RWPE1 (cell line): Measurements from ENCODE around the gene TNFAIP1.
A peak's percentile ranks its signal among the peaks of the same experiment; 100 is the strongest.

Experiments used
- CTCF ChIA-PET: fragments of 350-600 bp; sonication (Branson Sonifier 250); formaldehyde crosslinking; extraction: SDS; loops from one replicate; lab custom pipeline; 2021; lab: Yijun Ruan, JAX
- POLR2A ChIA-PET: fragments of 400-600 bp; formaldehyde crosslinking; extraction: SDS; loops from one replicate; lab custom pipeline; 2020; ENCODE audit warnings: antibody characterized with exemption; ENCODE audit not compliant: low non-redundant PET; lab: Yijun Ruan, JAX
- DNase-seq: peaks from one replicate; pipeline ENCODE4 v3.0.0; 2012; ENCODE audit warnings: low spot score
- H3K27ac ChIP-seq: fragments of 450-650 bp; 2 replicates; pipeline ENCODE4 v1.5.1; 2017
- CTCF ChIP-seq: fragments of 450-650 bp; conservative IDR thresholded peaks from 2 replicates; pipeline ENCODE4 v1.5.1; 2017; ENCODE audit warnings: low read depth, mild to moderate bottlenecking

Gene TNFAIP1

DNA sequence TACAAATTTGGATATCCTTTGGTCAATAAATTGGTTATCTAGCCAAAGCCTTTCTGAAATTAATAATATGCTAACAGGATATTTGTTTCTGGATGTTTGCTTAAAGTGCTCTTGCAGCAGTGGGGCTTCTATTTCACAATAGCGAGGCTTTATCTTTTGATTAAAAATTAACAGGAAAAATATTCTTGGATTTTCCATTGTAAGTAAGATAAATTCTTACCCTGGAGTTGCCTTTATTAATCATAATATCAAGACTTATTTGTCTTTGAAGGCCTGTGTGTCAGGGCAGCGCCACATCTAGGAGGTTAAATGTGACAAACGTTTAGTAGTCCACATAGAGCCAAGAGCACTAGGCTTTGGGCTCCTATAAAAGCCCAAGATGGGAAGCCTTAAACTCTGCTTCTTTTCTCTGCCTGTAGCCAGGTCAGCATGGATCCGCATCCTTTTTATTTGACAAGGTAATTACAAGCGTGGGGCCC lies 11.3 kb upstream of the TNFAIP1 start:
- CTCF ChIA-PET: interaction anchor here (0.7 kb wide), 1 partner anchor 98 kb away, joined by 3 read pairs; no protein-coding TSS in a partner anchor
- DNase-seq: no peak
- no peak overlapping the region for H3K27ac ChIP-seq
- no peak for TF ChIP-seq CTCF
- POLR2A ChIA-PET: no interaction called here

- ChIA-PET POLR2A (interaction anchor here (0.6 kb wide), 1 partner anchor 14 kb away, joined by 5 read pairs; no protein-coding TSS in a partner anchor), CTCF (interaction anchor here (1.1 kb wide), 1 partner anchor 92 kb away, joined by 3 read pairs; no protein-coding TSS in a partner anchor)
- no peak for DNase-seq
- no peak for TF ChIP-seq CTCF
- no peak overlapping the region for H3K27ac ChIP-seq
These were observed 10.8 kb upstream of the TNFAIP1 start for GRCh38 chr17:28324781-28325180.

GRCh38 chr17:28325211-28325610 lies 10.3 kb upstream of the TNFAIP1 start:
- TF ChIP-seq CTCF: no peak
- ChIA-PET CTCF (interaction anchor here (1.1 kb wide), 1 partner anchor 92 kb away, joined by 3 read pairs; no protein-coding TSS in a partner anchor), POLR2A (interaction anchor here (0.6 kb wide), 1 partner anchor 14 kb away, joined by 5 read pairs; no protein-coding TSS in a partner anchor)
- no peak overlapping the region for H3K27ac ChIP-seq
- no peak for DNase-seq

DNA sequence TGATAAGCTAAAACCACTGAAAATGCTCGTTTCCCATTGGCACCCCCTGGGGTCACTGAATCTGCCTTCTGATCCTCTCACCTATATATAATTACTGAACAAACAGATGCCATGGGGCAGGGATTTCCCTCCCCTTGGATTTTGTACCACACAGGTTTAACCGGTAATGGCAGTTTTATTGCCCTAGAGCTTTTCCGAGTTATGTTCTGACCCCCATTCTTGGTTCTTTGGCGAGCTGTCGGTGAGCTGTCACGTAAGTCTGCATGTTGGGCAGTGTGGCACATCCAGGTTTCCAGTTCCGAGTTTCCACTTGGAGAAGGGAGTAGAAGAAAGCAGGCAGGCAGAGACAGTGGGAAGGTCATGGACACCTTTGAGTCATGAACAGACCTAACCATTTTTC lies 9.4 kb upstream of the TNFAIP1 start:
- no peak for TF ChIP-seq CTCF
- ChIA-PET POLR2A (no interaction called here), CTCF (interaction anchor here (0.8 to 1.1 kb wide), 3 partner anchors 48 to 140 kb away, joined by 3 to 5 read pairs (median 3); no protein-coding TSS in a partner anchor)
- no peak overlapping the region for H3K27ac ChIP-seq
- no peak for DNase-seq

DNA sequence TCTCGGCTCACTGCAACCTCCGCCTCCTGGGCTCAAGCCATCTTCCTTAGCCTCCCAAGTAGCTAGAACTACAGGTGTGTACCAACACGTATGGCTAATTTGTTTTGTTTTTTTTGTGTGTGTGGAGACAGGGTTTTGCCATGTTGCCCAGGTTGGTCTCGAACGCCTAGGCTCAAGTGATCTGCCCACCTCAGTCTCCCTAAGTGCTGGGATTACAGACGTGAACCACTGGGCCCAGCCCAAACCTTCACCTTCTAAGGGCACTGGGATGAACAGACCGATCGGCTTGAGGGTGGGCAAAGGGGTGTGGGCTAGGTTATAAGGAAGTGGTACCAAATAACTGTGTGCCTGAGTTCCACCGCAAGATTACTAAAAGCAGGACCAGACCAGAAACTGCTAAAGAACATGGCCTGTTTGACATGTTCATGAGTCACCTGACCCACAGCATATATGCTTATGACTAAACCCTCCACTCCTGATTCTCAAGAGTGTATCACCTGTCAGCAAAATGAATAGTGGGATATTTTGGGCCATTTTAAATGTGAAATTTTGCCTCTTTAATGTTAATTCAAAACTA lies 8.4 kb upstream of the TNFAIP1 start:
- no peak for DNase-seq
- POLR2A ChIA-PET: no interaction called here
- no peak for TF ChIP-seq CTCF
- CTCF ChIA-PET: interaction anchor here (0.6 kb wide), 1 partner anchor 58 kb away, joined by 3 read pairs; no protein-coding TSS in a partner anchor
- peak overlapping the region; percentile 4; the same call in 1 of the 2 replicates for H3K27ac ChIP-seq

GRCh38 chr17:28327709-28328108 lies 7.9 kb upstream of the TNFAIP1 start:
- DNase-seq: no peak
- POLR2A ChIA-PET: no interaction called here
- H3K27ac ChIP-seq: no peak overlapping the region

More at GRCh38 chr17:28327709-28328108, 7.9 kb upstream of the TNFAIP1 start:
- CTCF ChIA-PET: interaction anchor here (0.5 kb wide), 1 partner anchor 13 kb away, joined by 3 read pairs; no protein-coding TSS in a partner anchor
- no peak for TF ChIP-seq CTCF
